ENCODE measurements around the gene PRPSAP1. TPM values are rescaled to one million over a fixed set of nuclear protein-coding genes. Genes with fewer than 3 reads are reported as not detected.
A peak's percentile ranks its signal among the peaks of the same experiment; 100 is the strongest.
"Not testable (repeated sequence)": the region's sequence is repeated elsewhere in the genome, so short reads cannot be mapped to it uniquely, and the experiment has no call there.

Gene PRPSAP1
- total RNA-seq, 1 experiment from 2014 or later = 42.6 TPM

DNA sequence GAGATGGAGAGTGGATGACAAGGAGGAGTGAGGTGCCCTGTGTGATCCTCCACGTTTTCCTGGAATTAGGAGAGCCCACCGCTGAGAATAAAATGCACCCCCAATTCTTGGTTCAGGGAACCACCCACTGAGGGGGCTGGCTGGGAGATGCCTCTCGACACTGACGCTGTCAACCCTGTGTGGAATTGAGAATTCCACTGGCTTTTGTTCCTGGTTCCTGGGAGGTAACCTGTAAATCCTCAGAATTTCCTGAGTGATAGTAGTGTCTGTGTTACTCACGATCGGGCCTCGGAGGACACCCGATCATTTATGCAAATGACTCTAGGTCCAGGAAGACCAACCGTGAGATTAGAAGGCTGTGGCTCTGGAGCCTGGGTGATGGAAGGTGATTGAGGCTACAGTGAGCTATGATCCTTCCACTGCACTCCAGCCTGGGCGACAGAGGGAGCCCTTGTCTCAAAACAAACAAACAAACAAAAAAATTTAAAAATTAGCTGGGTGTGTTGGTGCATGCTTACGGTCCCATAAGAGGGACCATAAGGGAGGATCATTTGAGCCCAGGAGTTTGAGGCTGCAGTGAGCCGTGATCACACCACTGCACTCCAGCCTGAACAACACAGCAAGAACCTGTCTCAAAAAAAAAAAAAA is 11.7 kb upstream of the PRPSAP1 start:
- no peak for DNase-seq
- CTCF ChIA-PET = interaction anchor here (0.6 to 1.6 kb wide), 6 partner anchors 11 to 61 kb away, joined by 3 to 18 read pairs (median 4); partner anchors contain the start of genes PRPSAP1 and SPHK1
- H3K4me3 Mint-ChIP-seq (ENCODE audit: low read depth, unreplicated experiment) = no peak overlapping the region
- H3K27me3 Mint-ChIP-seq (ENCODE audit: unreplicated experiment) = peaks cover 8% of the 10 kb centered on the region
- H3K9me3 Mint-ChIP-seq (ENCODE audit: low read depth, unreplicated experiment) = no peaks in the 10 kb centered on the region
- TF ChIP-seq, protein P1, sequence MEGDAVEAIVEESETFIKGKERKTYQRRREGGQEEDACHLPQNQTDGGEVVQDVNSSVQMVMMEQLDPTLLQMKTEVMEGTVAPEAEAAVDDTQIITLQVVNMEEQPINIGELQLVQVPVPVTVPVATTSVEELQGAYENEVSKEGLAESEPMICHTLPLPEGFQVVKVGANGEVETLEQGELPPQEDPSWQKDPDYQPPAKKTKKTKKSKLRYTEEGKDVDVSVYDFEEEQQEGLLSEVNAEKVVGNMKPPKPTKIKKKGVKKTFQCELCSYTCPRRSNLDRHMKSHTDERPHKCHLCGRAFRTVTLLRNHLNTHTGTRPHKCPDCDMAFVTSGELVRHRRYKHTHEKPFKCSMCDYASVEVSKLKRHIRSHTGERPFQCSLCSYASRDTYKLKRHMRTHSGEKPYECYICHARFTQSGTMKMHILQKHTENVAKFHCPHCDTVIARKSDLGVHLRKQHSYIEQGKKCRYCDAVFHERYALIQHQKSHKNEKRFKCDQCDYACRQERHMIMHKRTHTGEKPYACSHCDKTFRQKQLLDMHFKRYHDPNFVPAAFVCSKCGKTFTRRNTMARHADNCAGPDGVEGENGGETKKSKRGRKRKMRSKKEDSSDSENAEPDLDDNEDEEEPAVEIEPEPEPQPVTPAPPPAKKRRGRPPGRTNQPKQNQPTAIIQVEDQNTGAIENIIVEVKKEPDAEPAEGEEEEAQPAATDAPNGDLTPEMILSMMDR (IDR thresholded peaks at IDR 0.05; ENCODE audit: unreplicated experiment) = peak; percentile 29
- no peak overlapping the region for H3K27ac Mint-ChIP-seq (ENCODE audit: unreplicated experiment)
- peaks cover 6% of the 10 kb centered on the region for H3K4me1 Mint-ChIP-seq (ENCODE audit: low read depth, unreplicated experiment)
- no TSS peak for BruUV-seq (replicated peaks)
- intact Hi-C loops (cut with micrococcal nuclease; ENCODE audit: unreplicated experiment) = no loop called here
- no peaks in the 10 kb centered on the region for H3K36me3 Mint-ChIP-seq (ENCODE audit: insufficient read depth, unreplicated experiment)

DNA sequence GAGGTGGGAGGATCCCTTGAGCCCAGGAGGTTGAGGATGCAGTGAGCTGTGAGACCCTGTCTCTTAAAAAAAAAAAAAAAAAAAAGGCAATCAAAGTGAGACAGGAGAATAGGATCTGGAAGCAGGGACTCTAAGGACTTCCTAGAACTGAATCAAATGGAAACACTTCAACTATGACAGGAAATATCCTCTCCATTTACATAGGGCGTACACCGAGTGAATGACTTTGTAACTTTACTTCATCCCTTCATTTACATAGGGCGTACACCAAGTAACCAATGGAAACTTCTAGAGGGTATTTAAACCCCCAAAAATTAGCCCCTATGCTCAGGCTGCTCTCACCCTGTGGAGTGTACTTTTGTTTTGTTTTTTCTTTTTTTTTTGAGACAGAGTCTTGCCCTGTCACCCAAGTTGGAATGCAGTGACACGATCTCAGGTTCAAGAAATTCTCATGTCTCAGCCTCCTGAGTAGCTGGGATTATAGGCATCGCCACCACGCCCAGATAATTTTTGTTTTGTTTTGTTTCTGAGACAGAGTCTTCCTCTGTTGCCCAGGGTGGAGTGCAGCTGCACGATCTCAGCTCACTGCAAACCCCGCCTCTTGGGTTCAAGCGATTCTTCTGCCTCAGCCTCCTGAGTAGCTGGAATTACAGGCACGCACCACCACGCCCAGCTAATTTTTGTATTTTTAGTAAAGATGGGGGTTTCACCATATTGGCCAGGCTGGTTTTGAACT is 9.6 kb upstream of the PRPSAP1 start:
- TF ChIP-seq, protein P1 (IDR thresholded peaks at IDR 0.05; ENCODE audit: unreplicated experiment) = no peak
- Mint-ChIP-seq H3K36me3 (ENCODE audit: insufficient read depth, unreplicated experiment) (no peaks in the 10 kb centered on the region), H3K4me1 (ENCODE audit: low read depth, unreplicated experiment) (no peaks in the 10 kb centered on the region), H3K27me3 (ENCODE audit: unreplicated experiment) (peaks cover 8% of the 10 kb centered on the region), H3K9me3 (ENCODE audit: low read depth, unreplicated experiment) (no peaks in the 10 kb centered on the region), H3K27ac (ENCODE audit: unreplicated experiment) (no peak overlapping the region), H3K4me3 (ENCODE audit: low read depth, unreplicated experiment) (no peak overlapping the region)
- BruUV-seq (replicated peaks) = no TSS peak
- intact Hi-C loops (cut with micrococcal nuclease; ENCODE audit: unreplicated experiment) = no loop called here
- CTCF ChIA-PET = no interaction called here
- no peak for DNase-seq

DNA sequence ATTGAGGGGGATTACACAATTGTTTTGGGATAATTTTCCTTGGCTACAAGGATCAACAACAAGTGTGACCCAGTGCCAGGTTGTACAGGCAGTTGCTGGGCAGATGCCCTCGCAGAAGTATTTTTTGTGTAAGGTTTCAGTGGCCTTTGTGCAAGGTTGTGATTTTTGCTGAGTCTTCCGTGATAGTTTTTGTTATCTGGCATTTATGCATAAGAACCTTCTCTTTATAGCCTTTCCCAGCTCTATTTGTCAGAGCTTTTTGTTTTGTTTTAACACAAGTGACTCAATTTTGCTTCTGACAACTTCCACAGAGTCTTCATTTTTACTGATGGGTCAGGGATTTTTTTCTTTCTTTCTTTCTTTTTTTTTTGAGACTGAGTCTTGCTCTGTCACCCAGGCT is 6.7 kb upstream of the PRPSAP1 start:
- Mint-ChIP-seq H3K4me1 (ENCODE audit: low read depth, unreplicated experiment) (peaks cover 12% of the 10 kb centered on the region), H3K36me3 (ENCODE audit: insufficient read depth, unreplicated experiment) (no peaks in the 10 kb centered on the region), H3K4me3 (ENCODE audit: low read depth, unreplicated experiment) (no peak overlapping the region), H3K27me3 (ENCODE audit: unreplicated experiment) (peaks cover 8% of the 10 kb centered on the region), H3K27ac (ENCODE audit: unreplicated experiment) (no peak overlapping the region), H3K9me3 (ENCODE audit: low read depth, unreplicated experiment) (no peaks in the 10 kb centered on the region)
- intact Hi-C loops (cut with micrococcal nuclease; ENCODE audit: unreplicated experiment) = no loop called here
- TF ChIP-seq, protein P1 (IDR thresholded peaks at IDR 0.05; ENCODE audit: unreplicated experiment) = no peak
- no peak for DNase-seq
- CTCF ChIA-PET = no interaction called here
- BruUV-seq (replicated peaks) = no TSS peak

DNA sequence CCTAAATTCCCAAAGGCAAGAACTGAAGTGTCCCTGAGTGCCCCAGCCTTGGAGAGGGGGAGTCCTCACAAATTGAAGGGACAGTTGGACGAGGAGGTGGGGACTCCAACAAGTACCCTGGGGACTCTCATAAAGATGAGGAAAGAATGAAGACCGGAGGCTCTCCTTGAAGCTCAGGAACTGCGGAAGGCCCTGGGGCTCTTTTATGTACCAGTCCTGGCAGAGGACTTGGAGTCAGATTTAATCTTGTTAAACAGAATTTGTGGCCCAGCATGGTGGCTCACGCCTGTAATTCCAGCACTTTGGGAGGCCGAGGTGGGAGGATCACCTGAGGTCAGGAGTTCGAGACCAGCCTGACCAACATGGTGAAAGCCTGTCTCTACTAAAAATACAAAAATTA is 6.1 kb upstream of the PRPSAP1 start:
- BruUV-seq (replicated peaks); intact Hi-C loops (cut with micrococcal nuclease; ENCODE audit: unreplicated experiment); H3K27me3 Mint-ChIP-seq (ENCODE audit: unreplicated experiment); CTCF ChIA-PET; H3K27ac Mint-ChIP-seq (ENCODE audit: unreplicated experiment); H3K36me3 Mint-ChIP-seq (ENCODE audit: insufficient read depth, unreplicated experiment); H3K9me3 Mint-ChIP-seq (ENCODE audit: low read depth, unreplicated experiment); DNase-seq; H3K4me3 Mint-ChIP-seq (ENCODE audit: low read depth, unreplicated experiment): not testable (repeated sequence)
- peaks cover 12% of the 10 kb centered on the region for H3K4me1 Mint-ChIP-seq (ENCODE audit: low read depth, unreplicated experiment)

DNA sequence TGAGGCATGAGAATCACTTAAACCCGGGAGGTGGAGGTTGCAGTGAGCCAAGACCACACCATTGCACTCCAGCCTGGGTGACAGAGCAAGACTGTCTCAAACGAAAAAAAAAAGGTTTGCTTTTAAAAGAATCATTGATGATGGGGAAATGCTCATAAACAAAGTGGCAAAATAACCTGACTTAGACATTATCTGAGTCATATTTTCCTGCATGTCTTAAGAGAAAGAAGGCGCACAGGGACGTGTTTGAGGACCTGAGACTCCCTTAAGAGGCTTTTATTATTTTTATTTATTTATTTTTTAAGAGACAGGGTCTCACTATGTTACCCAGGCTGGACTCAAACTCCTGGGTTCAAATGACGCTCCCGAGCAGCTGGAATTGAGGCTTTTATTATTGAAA is 5.7 kb upstream of the PRPSAP1 start:
- no TSS peak for BruUV-seq (replicated peaks)
- H3K27ac Mint-ChIP-seq (ENCODE audit: unreplicated experiment) = no peak overlapping the region
- peaks cover 16% of the 10 kb centered on the region for H3K4me1 Mint-ChIP-seq (ENCODE audit: low read depth, unreplicated experiment)
- no peaks in the 10 kb centered on the region for H3K9me3 Mint-ChIP-seq (ENCODE audit: low read depth, unreplicated experiment)
- H3K36me3 Mint-ChIP-seq (ENCODE audit: insufficient read depth, unreplicated experiment) = peaks cover 4% of the 10 kb centered on the region
- DNase-seq = no peak
- peaks cover 8% of the 10 kb centered on the region for H3K27me3 Mint-ChIP-seq (ENCODE audit: unreplicated experiment)
- CTCF ChIA-PET = interaction anchor here (0.7 kb wide), 1 partner anchor 11 kb away, joined by 3 read pairs; no protein-coding TSS in a partner anchor
- TF ChIP-seq, protein P1 (IDR thresholded peaks at IDR 0.05; ENCODE audit: unreplicated experiment) = no peak
- intact Hi-C loops (cut with micrococcal nuclease; ENCODE audit: unreplicated experiment) = no loop called here
- H3K4me3 Mint-ChIP-seq (ENCODE audit: low read depth, unreplicated experiment) = no peak overlapping the region
